Right lung (tissue), 5 donors: Measurements from ENCODE around the gene PRKN. TPM values are rescaled to one million over a fixed set of nuclear protein-coding genes. Genes with fewer than 3 reads are reported as not detected.

ENCODE experiments used
- DNase-seq, 2 donors: peaks; one replicate each; pipeline ENCODE4 v3.0.0-alpha.2; 2013
- polyA plus RNA-seq, 5 donors: library from polyadenylated mRNA; unstranded; fragments of 120-200 nt; gene quantifications; one replicate each; pipeline versions ENCODE4 v1.2.1 to v1.2.3, GENCODE V29; 2013; ENCODE audit warnings: inconsistent platforms in 1 of 5, low replicate concordance in 1 of 5; ENCODE audit not compliant: insufficient read length in 5 of 5, insufficient read depth in 1 of 5

Gene PRKN
- polyA plus RNA-seq, 5 donors = 2.0 to 3.6 (median 2.7) TPM

DNA sequence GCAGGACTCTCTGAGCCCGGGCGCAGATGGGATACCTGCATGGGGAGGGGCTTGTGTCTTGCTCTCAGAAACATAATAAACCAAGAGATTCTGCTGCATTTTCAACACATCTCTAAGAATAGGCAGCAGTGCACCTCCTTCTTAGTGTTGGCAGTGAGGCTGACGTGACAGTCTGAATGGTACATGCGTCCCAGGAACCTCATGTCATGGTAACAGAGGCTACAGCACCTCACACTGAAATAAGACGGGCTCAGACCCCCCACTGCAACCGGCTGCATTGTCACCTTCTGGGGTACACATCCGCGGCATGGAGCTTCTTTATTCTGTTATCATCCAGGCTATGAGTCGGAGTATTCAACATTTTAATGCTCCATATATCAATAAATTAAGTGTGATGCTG is 1056.4 kb downstream of the PRKN start:
- DNase-seq = no peak

DNA sequence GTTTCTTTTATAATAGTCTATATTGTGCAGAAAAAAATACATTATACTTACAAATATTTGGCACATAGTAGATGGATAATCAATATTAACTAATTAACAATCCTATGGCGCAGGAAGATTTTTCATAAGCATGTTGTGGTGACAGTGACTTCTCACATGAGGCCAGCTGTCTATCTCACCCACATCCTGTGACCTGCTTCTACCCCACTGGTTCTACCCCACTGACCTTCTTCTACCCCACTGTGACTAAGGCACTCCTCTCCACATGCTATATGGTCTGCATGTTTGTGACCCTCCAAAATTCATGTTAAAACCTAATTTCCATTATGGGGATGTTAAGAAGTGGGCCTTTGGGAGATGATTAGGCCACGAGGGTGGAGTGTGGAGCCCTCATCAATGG is 1058.9 kb downstream of the PRKN start:
- no peak for DNase-seq

- DNase-seq = no peak
Measured at GRCh38 chr6:161667957-161668356, 1059.6 kb downstream of the PRKN start.

DNA sequence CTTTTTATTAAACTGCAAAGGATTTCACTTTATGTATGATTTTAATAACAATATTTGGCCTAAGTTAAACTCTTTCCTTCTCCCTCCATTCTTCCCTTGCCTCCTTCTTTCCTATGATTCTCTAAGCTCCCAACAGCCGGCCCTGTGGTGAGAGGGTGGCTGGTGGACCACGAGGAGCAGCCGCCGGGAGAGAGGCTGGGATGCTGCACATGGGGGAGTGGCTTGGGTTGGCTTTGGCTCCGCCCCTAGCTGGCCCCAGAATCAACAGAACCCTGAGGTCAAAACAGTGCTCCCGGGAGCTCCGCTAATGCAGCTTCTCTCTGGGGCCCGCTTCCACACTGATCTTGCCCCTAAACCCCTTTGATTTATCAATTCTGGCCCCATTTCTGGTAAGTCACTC is 1063.9 kb downstream of the PRKN start:
- DNase-seq = no peak

DNA sequence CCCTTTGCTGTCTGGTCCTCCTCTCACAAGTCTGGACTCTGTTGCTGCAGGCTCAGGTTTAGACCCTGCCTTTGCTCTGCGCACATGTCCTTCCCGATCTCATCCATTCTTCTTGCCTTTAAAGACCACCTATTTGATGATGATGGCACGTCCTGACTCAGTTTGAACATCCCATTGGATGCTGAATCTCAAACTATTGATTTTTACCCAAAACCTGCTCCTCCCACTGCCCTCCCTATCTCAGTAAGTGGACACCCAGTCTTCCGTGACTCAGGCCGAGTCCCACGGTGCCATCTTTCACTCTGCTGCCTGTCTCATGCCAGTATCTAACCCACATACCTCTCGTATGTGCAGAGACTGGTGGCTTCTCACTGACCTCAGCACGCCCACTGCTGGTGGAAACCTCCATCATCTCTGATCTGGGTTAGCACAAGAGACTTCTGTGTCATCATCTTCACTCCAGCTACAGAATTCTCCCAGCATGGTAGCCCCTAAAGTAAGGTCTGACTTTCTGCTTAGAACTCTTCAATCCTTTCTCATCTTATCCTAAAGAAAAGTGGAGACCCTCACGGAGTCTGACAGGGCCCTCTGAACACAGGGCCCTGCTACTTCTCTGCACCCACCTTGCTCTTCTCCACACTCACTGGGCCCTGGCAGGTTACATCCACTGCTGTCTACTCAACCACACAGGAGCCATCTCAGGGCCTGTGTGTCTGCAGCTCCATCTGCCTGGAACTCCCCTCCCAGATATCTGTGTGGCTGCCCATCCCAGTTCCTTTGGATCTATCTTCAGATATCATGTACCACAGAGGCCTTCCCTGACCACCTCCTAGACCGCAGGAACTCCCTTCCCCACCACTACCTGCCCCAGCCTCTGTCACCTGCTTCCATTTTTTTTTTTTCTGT is 1066.6 kb downstream of the PRKN start:
- DNase-seq = no peak

DNA sequence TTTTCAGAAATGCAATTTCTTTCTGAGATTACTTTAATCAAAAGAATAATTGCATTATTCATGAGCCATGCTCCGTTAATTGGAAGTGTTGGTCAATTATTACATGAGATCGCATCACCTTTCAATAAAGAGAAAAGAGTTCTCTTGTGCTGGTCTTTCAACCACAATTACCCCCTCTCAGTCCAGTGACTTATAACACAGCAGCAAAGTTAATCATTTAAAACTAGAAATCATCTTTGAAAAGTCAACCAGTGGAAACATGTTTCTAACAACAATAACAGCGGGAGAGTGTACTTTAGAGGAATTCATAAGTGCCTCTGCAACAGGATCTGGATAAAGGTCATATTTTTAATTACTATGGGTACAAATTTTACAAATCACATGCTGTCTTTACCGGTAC is 1069.4 kb downstream of the PRKN start:
- no peak for DNase-seq

GRCh38 chr6:161654209-161654608 is 1073.4 kb downstream of the PRKN start:
- no peak for DNase-seq

GRCh38 chr6:161651949-161652348 is 1075.6 kb downstream of the PRKN start:
- DNase-seq = no peak

GRCh38 chr6:161649841-161650240 is 1077.7 kb downstream of the PRKN start:
- no peak for DNase-seq

DNA sequence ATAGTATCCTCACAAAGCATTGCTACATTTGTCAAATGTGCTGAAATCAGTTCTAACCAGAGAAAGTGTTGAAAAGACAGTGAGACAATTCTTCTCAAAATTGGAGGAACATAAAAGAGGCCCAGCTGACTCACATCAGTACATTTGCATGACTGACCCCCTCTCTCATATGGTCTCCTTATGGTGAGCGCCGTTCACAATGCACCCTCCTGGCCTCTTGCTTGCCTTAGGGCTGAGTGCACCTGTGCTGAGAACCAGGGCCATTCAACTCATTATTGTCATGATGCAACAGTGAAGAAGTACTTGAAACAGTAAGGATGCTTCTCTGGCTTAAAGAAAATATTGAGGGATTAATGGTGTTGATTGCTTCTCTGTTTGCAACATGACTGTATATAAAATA is 1078.5 kb downstream of the PRKN start:
- no peak for DNase-seq

- no peak for DNase-seq
Measured at GRCh38 chr6:161647234-161647633, 1080.3 kb downstream of the PRKN start.

DNA sequence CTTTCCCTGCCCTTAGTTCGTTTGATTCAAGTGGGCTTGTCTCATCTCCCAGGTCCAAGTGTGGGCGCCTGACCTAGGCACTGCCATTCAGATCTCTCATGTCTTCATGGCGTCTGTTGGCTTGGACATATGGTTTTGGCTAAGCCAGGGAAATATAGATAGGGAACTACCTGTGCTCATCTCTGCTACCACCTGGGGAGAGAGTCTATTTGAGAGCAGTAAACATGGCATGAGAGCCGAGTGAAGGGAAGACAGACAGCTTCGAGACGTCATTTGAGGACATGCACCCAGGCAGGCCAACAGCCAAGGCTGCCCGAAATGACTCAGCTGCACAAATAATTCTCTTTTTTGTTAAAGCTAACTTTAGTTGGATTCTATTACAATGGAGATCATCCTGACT is 1083.0 kb downstream of the PRKN start:
- no peak for DNase-seq

DNA sequence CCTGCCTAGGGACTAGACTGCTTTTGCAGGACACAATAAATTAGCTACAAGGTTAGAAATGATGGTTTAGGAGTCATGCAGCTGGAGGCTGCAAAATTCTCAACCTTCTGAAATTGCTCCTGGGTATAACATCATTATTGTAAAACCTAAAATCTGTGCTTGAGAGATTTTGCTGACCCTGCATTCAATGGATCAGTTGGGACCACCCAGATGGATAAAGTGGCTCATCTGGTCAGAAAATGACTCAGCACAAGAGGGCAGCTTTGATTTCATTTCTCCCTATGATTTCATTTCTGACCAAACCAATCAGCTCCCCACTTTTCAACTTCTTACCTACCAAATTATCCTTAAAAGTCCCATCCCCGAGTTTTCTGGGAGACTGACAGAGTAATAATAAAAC is 1086.4 kb downstream of the PRKN start:
- no peak for DNase-seq

DNA sequence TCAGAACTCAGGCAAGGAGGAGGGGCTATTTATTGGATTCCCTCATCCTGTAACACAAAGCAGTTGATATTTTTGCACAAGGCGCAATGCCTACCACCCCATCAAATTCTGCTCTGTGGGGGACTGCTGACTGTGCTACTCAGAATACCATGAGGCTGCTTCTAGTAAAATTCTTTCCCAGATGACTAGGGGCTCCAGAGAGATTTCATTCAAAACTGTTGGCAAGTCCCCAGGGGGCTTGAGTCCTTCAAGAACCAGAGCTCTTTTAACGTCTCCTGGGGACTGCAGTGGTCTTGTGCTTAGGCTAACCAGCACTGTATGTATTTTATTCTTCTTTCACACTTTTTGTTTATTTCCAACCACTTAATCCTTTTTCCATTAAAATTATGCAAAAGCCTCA is 1087.8 kb downstream of the PRKN start:
- no peak for DNase-seq

GRCh38 chr6:161637658-161638057 is 1089.9 kb downstream of the PRKN start:
- DNase-seq = no peak

DNA sequence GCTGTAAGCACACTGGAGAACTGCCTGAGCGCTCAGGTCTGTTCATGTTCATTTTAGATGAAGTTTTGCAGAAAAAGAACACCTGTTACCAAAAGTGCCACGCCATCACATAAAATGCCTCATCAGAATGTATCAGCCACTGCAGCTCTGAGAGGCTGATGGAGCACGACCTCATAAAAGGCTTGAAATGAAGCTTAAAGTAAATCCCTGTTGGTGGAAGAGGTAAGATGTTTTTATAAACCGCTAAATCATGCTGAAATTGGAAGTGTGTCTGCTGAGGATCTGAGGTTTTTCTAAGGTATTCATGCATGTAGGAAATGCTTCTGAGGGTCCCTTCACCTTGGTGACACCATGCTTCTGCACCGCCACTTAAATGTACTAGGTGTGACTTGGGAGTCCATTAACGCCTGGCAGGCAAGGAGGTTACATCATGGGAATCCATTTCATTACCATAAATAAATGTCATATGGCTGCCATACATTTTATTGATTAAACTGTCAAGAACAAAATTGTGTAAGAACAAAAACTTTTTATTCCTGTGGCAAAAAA is 1090.6 kb downstream of the PRKN start:
- DNase-seq = no peak

- no peak for DNase-seq
Measured at GRCh38 chr6:161635975-161636374, 1091.6 kb downstream of the PRKN start.

DNA sequence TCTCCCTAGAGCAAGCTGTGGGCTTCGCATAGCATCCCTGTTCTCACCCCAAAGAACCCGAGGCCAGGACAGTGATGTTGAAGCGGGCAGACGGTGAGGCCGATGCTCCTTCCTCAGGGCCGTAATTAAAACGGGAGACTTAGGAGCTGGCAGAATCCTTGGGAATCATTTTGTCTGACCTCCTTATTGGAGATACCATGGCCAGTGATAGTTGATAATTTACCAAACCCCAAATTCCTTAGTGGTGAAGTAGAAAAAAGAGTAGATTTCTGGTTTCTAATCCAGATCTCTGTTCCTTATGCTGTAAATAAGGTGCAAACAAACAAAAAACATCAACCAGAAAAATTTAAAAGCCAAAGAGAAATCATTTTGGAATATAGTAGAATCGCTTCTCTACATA is 1092.7 kb downstream of the PRKN start:
- no peak for DNase-seq

DNA sequence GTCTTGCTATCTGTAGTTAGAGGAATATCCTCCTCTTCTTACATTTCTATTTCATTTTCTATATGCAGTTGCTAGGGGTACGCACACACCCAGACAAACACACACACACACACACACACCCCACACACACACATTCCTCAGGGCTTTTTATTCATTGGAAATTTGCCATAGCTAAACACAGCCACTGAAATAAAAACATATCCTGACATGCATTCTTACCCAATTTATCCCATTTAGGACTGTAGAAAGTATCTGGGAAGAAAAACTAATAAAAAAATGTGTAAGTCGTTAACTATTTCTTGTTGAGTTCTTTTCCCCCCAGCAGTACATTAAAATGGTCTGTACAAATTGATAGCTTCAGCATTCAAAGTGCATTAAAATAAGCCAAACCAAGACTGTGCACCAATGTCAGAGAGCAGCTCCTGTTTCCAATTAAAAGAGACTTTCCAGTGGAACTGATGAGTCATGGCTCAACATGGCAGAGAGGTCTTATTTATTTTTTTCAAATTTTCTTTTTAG is 1095.8 kb downstream of the PRKN start:
- DNase-seq = peak; percentile 26 to 30

DNA sequence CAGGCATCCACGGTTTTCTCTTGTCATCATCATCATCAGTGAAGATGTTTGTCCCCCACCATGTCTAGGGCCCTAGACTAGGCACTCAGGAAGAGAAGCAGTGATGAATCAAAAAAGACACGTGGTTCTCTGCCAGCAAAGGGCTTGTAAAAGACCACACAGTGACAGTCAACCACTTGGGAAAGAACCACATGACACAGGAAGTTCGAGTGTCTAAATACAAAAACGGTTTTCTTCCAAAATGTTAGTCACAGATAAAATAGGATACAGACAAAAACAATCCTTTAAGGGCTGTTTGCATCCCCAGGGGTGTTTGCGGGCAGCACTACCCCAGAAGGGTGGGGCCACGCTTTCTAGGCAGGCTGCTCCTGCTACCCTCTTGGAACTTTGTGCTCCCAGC is 1096.9 kb downstream of the PRKN start:
- no peak for DNase-seq

- DNase-seq = no peak
Measured at GRCh38 chr6:161626132-161626676, 1101.4 kb downstream of the PRKN start.

GRCh38 chr6:161624111-161624510 is 1103.5 kb downstream of the PRKN start:
- no peak for DNase-seq

- DNase-seq = no peak
Measured at GRCh38 chr6:161622779-161623178, 1104.8 kb downstream of the PRKN start.
